ENCODE data around the gene PLEKHO2.

Gene PLEKHO2

DNA sequence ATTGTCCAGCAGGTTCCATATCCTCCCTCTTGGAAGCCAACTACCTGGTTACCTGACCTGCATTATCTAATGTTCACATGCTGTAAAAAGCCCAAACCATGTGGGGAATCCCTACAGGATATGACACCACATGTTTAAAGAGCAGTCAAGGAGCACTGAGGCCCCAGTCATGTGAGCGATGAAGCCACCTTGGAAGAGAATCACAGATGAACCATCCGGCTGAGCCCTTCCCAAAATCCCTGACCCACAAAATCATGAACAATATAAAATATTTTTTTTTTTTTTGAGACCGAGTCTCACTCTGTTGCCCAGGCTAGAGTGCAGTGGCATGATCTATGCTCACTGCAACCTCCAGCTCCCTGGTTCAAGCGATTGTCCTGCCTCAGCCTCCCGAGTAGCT, 59.4 kb downstream of the PLEKHO2 start:
- Histone ChIP-seq H3K9ac (ENCODE audit: low read depth in 1 of 2, low read length in 2 of 2) (no peak overlapping the region), H3K27me3 (ENCODE audit: control insufficient read depth in 1 of 2, insufficient read depth in 2 of 2, low read length in 2 of 2) (no peaks in the 10 kb centered on the region), H3K9me3 (ENCODE audit: control insufficient read depth in 1 of 2, low read length in 2 of 2) (peaks cover 0 to 12% of the 10 kb centered on the region in 2 donors), H3K36me3 (ENCODE audit: control insufficient read depth in 1 of 2, insufficient read depth in 2 of 2, low read length in 2 of 2) (no peaks in the 10 kb centered on the region), H3K4me1 (ENCODE audit: control insufficient read depth in 1 of 2, insufficient read depth in 2 of 2, low read length in 2 of 2) (peaks cover 21 to 26% of the 10 kb centered on the region in 2 donors), H3K4me3 (ENCODE audit: low read depth in 1 of 2, low read length in 2 of 2) (no peak overlapping the region), H3K27ac (ENCODE audit: low read depth, low read length) (no peak overlapping the region)

- peaks cover 14 to 18% of the 10 kb centered on the region in 2 donors for H3K4me1 ChIP-seq (ENCODE audit: control insufficient read depth in 1 of 2, insufficient read depth in 2 of 2, low read length in 2 of 2)
- peaks cover 0 to 12% of the 10 kb centered on the region in 2 donors for H3K9me3 ChIP-seq (ENCODE audit: control insufficient read depth in 1 of 2, low read length in 2 of 2)
- H3K27ac ChIP-seq (ENCODE audit: low read depth, low read length), result no peak overlapping the region
- H3K27me3 ChIP-seq (ENCODE audit: control insufficient read depth in 1 of 2, insufficient read depth in 2 of 2, low read length in 2 of 2), result no peaks in the 10 kb centered on the region
- no peak overlapping the region for H3K9ac ChIP-seq (ENCODE audit: low read depth in 1 of 2, low read length in 2 of 2)
- no peaks in the 10 kb centered on the region for H3K36me3 ChIP-seq (ENCODE audit: control insufficient read depth in 1 of 2, insufficient read depth in 2 of 2, low read length in 2 of 2)
- H3K4me3 ChIP-seq (ENCODE audit: low read depth in 1 of 2, low read length in 2 of 2), result no peak overlapping the region
Observed at GRCh38 chr15:64901914-64902313, 60.2 kb downstream of the PLEKHO2 start.

- Histone ChIP-seq H3K27ac (ENCODE audit: low read depth, low read length) (no peak overlapping the region), H3K27me3 (ENCODE audit: control insufficient read depth in 1 of 2, insufficient read depth in 2 of 2, low read length in 2 of 2) (no peaks in the 10 kb centered on the region), H3K4me1 (ENCODE audit: control insufficient read depth in 1 of 2, insufficient read depth in 2 of 2, low read length in 2 of 2) (peaks cover 5 to 9% of the 10 kb centered on the region in 2 donors)
Observed at GRCh38 chr15:64902863-64903262, 61.1 kb downstream of the PLEKHO2 start.

DNA sequence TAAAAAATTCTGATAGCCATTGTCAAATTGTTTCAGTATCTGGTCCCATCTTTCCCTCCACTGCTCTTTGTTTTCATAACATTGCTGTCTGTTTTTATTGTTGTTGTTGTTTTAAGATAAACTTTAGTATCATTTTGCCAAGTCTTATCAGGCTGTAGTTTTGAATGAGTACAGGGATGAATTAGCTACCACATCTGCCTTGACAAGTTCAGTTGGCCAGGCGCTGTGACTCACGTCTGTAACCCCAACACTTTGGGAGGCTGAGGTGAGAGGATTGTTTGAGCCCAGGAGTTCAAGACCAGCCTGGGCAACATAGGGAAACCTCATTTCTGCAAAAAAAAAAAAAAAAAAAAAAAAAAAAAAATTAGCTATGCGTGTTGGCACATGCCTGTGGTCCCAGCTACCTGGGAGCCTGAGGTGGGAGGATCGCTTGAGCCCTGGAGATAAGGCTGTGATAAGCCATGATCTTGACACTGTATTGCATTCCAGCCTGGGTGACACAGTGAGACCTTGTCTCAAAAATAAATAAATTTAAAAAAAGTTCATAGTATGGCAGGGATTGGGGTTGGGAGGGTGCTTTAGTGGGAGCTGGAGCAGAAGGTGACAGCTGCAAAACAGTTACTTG, 61.7 kb downstream of the PLEKHO2 start:
- H3K9ac ChIP-seq (ENCODE audit: low read depth in 1 of 2, low read length in 2 of 2), result no peak overlapping the region
- H3K4me3 ChIP-seq (ENCODE audit: low read depth in 1 of 2, low read length in 2 of 2), result no peak overlapping the region
- peaks cover 3 to 6% of the 10 kb centered on the region in 2 donors for H3K4me1 ChIP-seq (ENCODE audit: control insufficient read depth in 1 of 2, insufficient read depth in 2 of 2, low read length in 2 of 2)
- H3K9me3 ChIP-seq (ENCODE audit: control insufficient read depth in 1 of 2, low read length in 2 of 2), result peaks cover 0 to 12% of the 10 kb centered on the region in 2 donors
- H3K27ac ChIP-seq (ENCODE audit: low read depth, low read length), result no peak overlapping the region
- no peaks in the 10 kb centered on the region for H3K27me3 ChIP-seq (ENCODE audit: control insufficient read depth in 1 of 2, insufficient read depth in 2 of 2, low read length in 2 of 2)
- H3K36me3 ChIP-seq (ENCODE audit: control insufficient read depth in 1 of 2, insufficient read depth in 2 of 2, low read length in 2 of 2), result no peaks in the 10 kb centered on the region

More at GRCh38 chr15:64902863-64903262, 61.1 kb downstream of the PLEKHO2 start:
- no peak overlapping the region for H3K9ac ChIP-seq (ENCODE audit: low read depth in 1 of 2, low read length in 2 of 2)
- no peaks in the 10 kb centered on the region for H3K36me3 ChIP-seq (ENCODE audit: control insufficient read depth in 1 of 2, insufficient read depth in 2 of 2, low read length in 2 of 2)
- H3K4me3 ChIP-seq (ENCODE audit: low read depth in 1 of 2, low read length in 2 of 2), result no peak overlapping the region
- peaks cover 0 to 12% of the 10 kb centered on the region in 2 donors for H3K9me3 ChIP-seq (ENCODE audit: control insufficient read depth in 1 of 2, low read length in 2 of 2)

DNA sequence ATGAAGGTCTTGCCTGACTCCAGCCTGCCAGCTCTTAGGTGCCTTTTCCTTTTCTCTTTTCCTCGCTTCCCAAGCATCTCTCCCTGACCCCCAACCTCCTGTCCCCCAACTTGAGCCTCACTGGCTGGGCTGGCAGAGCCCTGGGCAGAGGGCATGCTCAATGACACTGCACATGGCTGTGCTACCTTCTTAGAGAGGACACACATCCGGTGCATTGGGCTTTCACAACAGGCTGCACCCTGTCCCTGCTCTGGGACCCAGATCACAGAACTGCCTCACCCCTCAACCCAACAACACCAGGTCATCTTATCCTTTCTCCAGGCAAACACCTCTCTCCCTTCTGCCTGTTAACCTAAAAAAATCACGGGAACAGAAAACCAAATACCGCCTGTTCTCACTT, 62.5 kb downstream of the PLEKHO2 start:
- no peaks in the 10 kb centered on the region for H3K36me3 ChIP-seq (ENCODE audit: control insufficient read depth in 1 of 2, insufficient read depth in 2 of 2, low read length in 2 of 2)
- H3K9me3 ChIP-seq (ENCODE audit: control insufficient read depth in 1 of 2, low read length in 2 of 2), result peaks cover 0 to 12% of the 10 kb centered on the region in 2 donors
- H3K9ac ChIP-seq (ENCODE audit: low read depth in 1 of 2, low read length in 2 of 2), result no peak overlapping the region
- no peak overlapping the region for H3K4me3 ChIP-seq (ENCODE audit: low read depth in 1 of 2, low read length in 2 of 2)
- H3K4me1 ChIP-seq (ENCODE audit: control insufficient read depth in 1 of 2, insufficient read depth in 2 of 2, low read length in 2 of 2), result peaks cover 3 to 6% of the 10 kb centered on the region in 2 donors
- H3K27ac ChIP-seq (ENCODE audit: low read depth, low read length), result no peak overlapping the region
- H3K27me3 ChIP-seq (ENCODE audit: control insufficient read depth in 1 of 2, insufficient read depth in 2 of 2, low read length in 2 of 2), result no peaks in the 10 kb centered on the region

DNA sequence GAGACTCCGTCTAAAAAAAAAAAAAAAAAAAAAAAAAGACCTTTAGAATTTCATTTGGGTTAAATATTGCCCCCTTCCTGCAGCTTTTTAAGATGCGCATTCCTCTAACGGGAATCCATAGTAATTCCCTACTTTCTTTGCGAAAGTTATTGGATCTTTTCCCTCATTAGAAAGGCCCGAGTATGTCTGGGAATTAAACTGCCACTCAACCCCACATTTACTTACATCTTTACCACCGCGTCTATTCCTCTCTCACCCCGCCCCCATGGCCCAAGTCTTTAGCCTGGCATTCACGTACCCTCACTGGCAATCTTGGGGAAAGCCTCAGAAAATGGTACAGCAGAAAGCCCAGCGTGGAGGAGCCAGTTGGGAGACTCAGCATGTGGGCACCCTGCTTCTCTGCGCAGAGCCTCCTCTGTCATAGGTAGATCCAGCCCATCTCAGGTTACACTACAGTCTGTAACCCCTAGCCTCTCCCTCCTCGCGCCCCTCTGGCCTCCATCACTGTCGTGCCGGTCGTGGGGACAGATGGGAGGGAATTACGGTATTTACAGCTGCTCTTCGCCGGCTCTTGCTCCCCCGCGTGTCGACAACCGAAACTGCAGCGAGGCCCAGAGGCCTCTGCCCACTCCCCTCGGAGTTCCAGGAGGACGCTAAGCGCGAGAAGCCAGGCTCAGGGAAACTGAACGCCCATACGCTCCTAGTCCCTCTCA, 63.6 kb downstream of the PLEKHO2 start:
- H3K4me3 ChIP-seq (ENCODE audit: low read depth in 1 of 2, low read length in 2 of 2), result peak overlapping the region; percentile 50 to 53
- H3K4me1 ChIP-seq (ENCODE audit: control insufficient read depth in 1 of 2, insufficient read depth in 2 of 2, low read length in 2 of 2), result peaks cover 3 to 6% of the 10 kb centered on the region in 2 donors
- H3K9me3 ChIP-seq (ENCODE audit: control insufficient read depth in 1 of 2, low read length in 2 of 2), result peaks cover 0 to 12% of the 10 kb centered on the region in 2 donors
- H3K36me3 ChIP-seq (ENCODE audit: control insufficient read depth in 1 of 2, insufficient read depth in 2 of 2, low read length in 2 of 2), result no peaks in the 10 kb centered on the region
- no peak overlapping the region for H3K27ac ChIP-seq (ENCODE audit: low read depth, low read length)
- peak overlapping the region in 1 of 2 donors; percentile 9 for H3K9ac ChIP-seq (ENCODE audit: low read depth in 1 of 2, low read length in 2 of 2)
- H3K27me3 ChIP-seq (ENCODE audit: control insufficient read depth in 1 of 2, insufficient read depth in 2 of 2, low read length in 2 of 2), result no peaks in the 10 kb centered on the region

- H3K4me1 ChIP-seq (ENCODE audit: control insufficient read depth in 1 of 2, insufficient read depth in 2 of 2, low read length in 2 of 2), result peaks cover 3 to 6% of the 10 kb centered on the region in 2 donors
- no peak overlapping the region for H3K4me3 ChIP-seq (ENCODE audit: low read depth in 1 of 2, low read length in 2 of 2)
- H3K9ac ChIP-seq (ENCODE audit: low read depth in 1 of 2, low read length in 2 of 2), result no peak overlapping the region
- H3K27me3 ChIP-seq (ENCODE audit: control insufficient read depth in 1 of 2, insufficient read depth in 2 of 2, low read length in 2 of 2), result no peaks in the 10 kb centered on the region
- peaks cover 0 to 8% of the 10 kb centered on the region in 2 donors for H3K9me3 ChIP-seq (ENCODE audit: control insufficient read depth in 1 of 2, low read length in 2 of 2)
- no peaks in the 10 kb centered on the region for H3K36me3 ChIP-seq (ENCODE audit: control insufficient read depth in 1 of 2, insufficient read depth in 2 of 2, low read length in 2 of 2)
- no peak overlapping the region for H3K27ac ChIP-seq (ENCODE audit: low read depth, low read length)
Observed at GRCh38 chr15:64905941-64906340, 64.2 kb downstream of the PLEKHO2 start.

GRCh38 chr15:64906402-64906801, 64.7 kb downstream of the PLEKHO2 start:
- Histone ChIP-seq H3K36me3 (ENCODE audit: control insufficient read depth in 1 of 2, insufficient read depth in 2 of 2, low read length in 2 of 2) (no peaks in the 10 kb centered on the region), H3K9ac (ENCODE audit: low read depth in 1 of 2, low read length in 2 of 2) (no peak overlapping the region), H3K27ac (ENCODE audit: low read depth, low read length) (no peak overlapping the region), H3K27me3 (ENCODE audit: control insufficient read depth in 1 of 2, insufficient read depth in 2 of 2, low read length in 2 of 2) (no peaks in the 10 kb centered on the region), H3K4me1 (ENCODE audit: control insufficient read depth in 1 of 2, insufficient read depth in 2 of 2, low read length in 2 of 2) (peaks cover 6 to 11% of the 10 kb centered on the region in 2 donors), H3K4me3 (ENCODE audit: low read depth in 1 of 2, low read length in 2 of 2) (no peak overlapping the region), H3K9me3 (ENCODE audit: control insufficient read depth in 1 of 2, low read length in 2 of 2) (peaks cover 0 to 6% of the 10 kb centered on the region in 2 donors)

GRCh38 chr15:64907991-64908390, 66.3 kb downstream of the PLEKHO2 start:
- Histone ChIP-seq H3K9me3 (ENCODE audit: control insufficient read depth in 1 of 2, low read length in 2 of 2) (no peaks in the 10 kb centered on the region), H3K27ac (ENCODE audit: low read depth, low read length) (no peak overlapping the region), H3K27me3 (ENCODE audit: control insufficient read depth in 1 of 2, insufficient read depth in 2 of 2, low read length in 2 of 2) (no peaks in the 10 kb centered on the region), H3K9ac (ENCODE audit: low read depth in 1 of 2, low read length in 2 of 2) (no peak overlapping the region), H3K4me3 (ENCODE audit: low read depth in 1 of 2, low read length in 2 of 2) (no peak overlapping the region), H3K36me3 (ENCODE audit: control insufficient read depth in 1 of 2, insufficient read depth in 2 of 2, low read length in 2 of 2) (no peaks in the 10 kb centered on the region), H3K4me1 (ENCODE audit: control insufficient read depth in 1 of 2, insufficient read depth in 2 of 2, low read length in 2 of 2) (peaks cover 6 to 11% of the 10 kb centered on the region in 2 donors)

DNA sequence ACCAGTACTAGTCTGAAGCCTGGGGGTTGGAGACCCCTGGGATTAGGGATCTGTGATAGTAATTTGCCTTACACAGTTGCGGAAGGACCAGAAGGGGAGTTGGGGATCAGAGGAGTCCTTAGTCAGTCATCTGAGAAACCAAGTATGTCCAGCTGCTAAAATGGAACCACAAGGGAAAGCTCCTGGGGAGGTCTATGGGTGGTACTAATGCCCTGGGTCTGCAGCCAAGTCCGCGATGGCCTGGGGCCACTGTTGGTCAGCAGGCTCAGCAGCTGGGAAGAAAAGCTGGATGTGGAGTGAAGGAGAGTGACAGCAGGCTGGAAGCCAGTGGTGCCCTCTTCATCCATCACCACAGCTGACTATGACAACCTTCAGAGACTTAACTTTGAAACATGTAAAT, 67.8 kb downstream of the PLEKHO2 start:
- Histone ChIP-seq H3K36me3 (ENCODE audit: control insufficient read depth in 1 of 2, insufficient read depth in 2 of 2, low read length in 2 of 2) (no peaks in the 10 kb centered on the region), H3K4me3 (ENCODE audit: low read depth in 1 of 2, low read length in 2 of 2) (no peak overlapping the region), H3K27me3 (ENCODE audit: control insufficient read depth in 1 of 2, insufficient read depth in 2 of 2, low read length in 2 of 2) (no peaks in the 10 kb centered on the region), H3K9me3 (ENCODE audit: control insufficient read depth in 1 of 2, low read length in 2 of 2) (no peaks in the 10 kb centered on the region), H3K4me1 (ENCODE audit: control insufficient read depth in 1 of 2, insufficient read depth in 2 of 2, low read length in 2 of 2) (peaks cover 4 to 11% of the 10 kb centered on the region in 2 donors), H3K9ac (ENCODE audit: low read depth in 1 of 2, low read length in 2 of 2) (no peak overlapping the region), H3K27ac (ENCODE audit: low read depth, low read length) (no peak overlapping the region)

All from duodenal mucosa (tissue), 2 donors.